NB4 (cell line): Measurements from ENCODE around the gene MOB3B.

Experiments used
- POLR2A ChIP-seq: IDR thresholded peaks from 2 replicates; pipeline ENCODE4 v1.6.1; 2011; ENCODE audit warnings: mild to moderate bottlenecking; ENCODE audit not compliant: insufficient read length; ENCODE audit errors: extremely low read depth
- TF ChIP-seq, protein P1 (sequence below): IDR thresholded peaks from one replicate; pipeline ENCODE4 v1.5.1; 2012; ENCODE audit warnings: low read depth, low read length

DNA sequence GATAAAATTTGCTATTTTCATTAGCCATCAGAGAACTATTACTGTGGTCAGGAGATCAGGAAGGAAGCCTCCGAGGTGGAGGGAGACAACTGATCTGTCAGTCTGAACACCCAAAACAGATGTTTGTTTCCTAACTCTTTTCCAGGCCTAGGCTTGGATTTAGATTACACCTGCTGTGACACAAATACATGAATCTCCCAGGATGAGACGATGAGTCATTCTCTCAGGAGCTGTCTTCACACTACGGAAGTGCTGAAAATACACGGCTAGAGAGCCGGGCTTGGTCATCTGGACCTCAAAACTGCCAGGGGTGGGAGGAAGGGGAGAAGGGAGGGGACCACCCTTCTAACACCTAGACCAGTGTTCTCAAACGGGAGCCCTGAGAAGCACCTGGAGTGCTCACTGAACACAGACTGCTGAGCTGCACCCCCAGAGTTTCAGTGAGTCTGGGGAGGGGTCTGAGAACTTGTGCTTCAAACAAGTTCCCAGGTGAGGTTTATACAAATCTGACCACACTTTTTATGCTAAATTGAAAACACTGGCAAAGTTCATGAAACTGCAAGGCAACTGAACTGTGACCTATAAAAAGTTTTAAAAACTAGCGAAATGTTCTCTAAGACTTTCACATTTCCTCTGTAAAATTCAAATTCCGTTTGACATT, 152.3 kb downstream of the MOB3B start:
- no peak for TF ChIP-seq POLR2A
- TF ChIP-seq, protein P1, sequence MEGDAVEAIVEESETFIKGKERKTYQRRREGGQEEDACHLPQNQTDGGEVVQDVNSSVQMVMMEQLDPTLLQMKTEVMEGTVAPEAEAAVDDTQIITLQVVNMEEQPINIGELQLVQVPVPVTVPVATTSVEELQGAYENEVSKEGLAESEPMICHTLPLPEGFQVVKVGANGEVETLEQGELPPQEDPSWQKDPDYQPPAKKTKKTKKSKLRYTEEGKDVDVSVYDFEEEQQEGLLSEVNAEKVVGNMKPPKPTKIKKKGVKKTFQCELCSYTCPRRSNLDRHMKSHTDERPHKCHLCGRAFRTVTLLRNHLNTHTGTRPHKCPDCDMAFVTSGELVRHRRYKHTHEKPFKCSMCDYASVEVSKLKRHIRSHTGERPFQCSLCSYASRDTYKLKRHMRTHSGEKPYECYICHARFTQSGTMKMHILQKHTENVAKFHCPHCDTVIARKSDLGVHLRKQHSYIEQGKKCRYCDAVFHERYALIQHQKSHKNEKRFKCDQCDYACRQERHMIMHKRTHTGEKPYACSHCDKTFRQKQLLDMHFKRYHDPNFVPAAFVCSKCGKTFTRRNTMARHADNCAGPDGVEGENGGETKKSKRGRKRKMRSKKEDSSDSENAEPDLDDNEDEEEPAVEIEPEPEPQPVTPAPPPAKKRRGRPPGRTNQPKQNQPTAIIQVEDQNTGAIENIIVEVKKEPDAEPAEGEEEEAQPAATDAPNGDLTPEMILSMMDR, result no peak
